H9 (cell line): ENCODE results near the gene IL1RN. TPM values are rescaled to one million over a fixed set of nuclear protein-coding genes. Genes with fewer than 3 reads are reported as not detected.

Source experiments
- DNase-seq: peaks from one replicate; pipeline ENCODE4 v3.0.0-alpha.2; 2017
- H2AFZ ChIP-seq: one replicate; pipeline ENCODE4 v1.6.1; 2013; ENCODE audit warnings: mild to moderate bottlenecking, low read length, control low read depth, moderate library complexity
- H2AK5ac ChIP-seq: 2 replicates; pipeline ENCODE4 v1.6.1; 2013; ENCODE audit warnings: low read length, control low read depth, mixed read lengths; ENCODE audit not compliant: insufficient read length
- H2BK120ac ChIP-seq: one replicate; pipeline ENCODE4 v1.6.1; 2013; ENCODE audit warnings: low read depth, mild to moderate bottlenecking, low read length, control low read depth, inconsistent platforms; ENCODE audit not compliant: poor library complexity, severe bottlenecking
- H2BK12ac ChIP-seq: 2 replicates; pipeline ENCODE4 v1.6.1; 2013; ENCODE audit warnings: low read length, control low read depth, mixed read lengths, low read depth; ENCODE audit not compliant: insufficient read length
- H2BK15ac ChIP-seq: 2 replicates; pipeline ENCODE4 v1.6.1; 2013; ENCODE audit warnings: low read depth, low read length, control low read depth
- H2BK20ac ChIP-seq: one replicate; pipeline ENCODE4 v1.6.1; 2013; ENCODE audit warnings: low read depth, mild to moderate bottlenecking, low read length, control low read depth, inconsistent platforms; ENCODE audit not compliant: poor library complexity, severe bottlenecking
- H2BK5ac ChIP-seq: 2 replicates; pipeline ENCODE4 v1.6.1; 2013; ENCODE audit warnings: low read length, control low read depth, mixed read lengths; ENCODE audit not compliant: insufficient read length
- H3K14ac ChIP-seq: 2 replicates; pipeline ENCODE4 v1.6.1; 2013; ENCODE audit warnings: low read length, control low read depth; ENCODE audit not compliant: insufficient read depth
- H3K18ac ChIP-seq: 2 replicates; pipeline ENCODE4 v1.6.1; 2013; ENCODE audit warnings: low read depth, mild to moderate bottlenecking, mixed read lengths, low read length, control low read depth; ENCODE audit not compliant: insufficient read length
- H3K23ac ChIP-seq: 2 replicates; pipeline ENCODE4 v1.6.1; 2013; ENCODE audit warnings: low read length, control low read depth, mixed read lengths, low read depth; ENCODE audit not compliant: insufficient read length
- H3K23me2 ChIP-seq: 2 replicates; pipeline ENCODE4 v1.6.1; 2013; ENCODE audit warnings: low read depth, mild to moderate bottlenecking, mixed read lengths, low read length, control low read depth; ENCODE audit not compliant: insufficient read length, poor library complexity, severe bottlenecking
- H3K27ac ChIP-seq: 2 replicates; pipeline ENCODE4 v1.5.1; 2013; ENCODE audit warnings: low read length, control low read depth, mixed read lengths, low read depth; ENCODE audit not compliant: insufficient read length
- H3K27me3 ChIP-seq: 2 replicates; pipeline ENCODE4 v1.6.1; 2013; ENCODE audit warnings: low read length, control low read depth, inconsistent platforms; ENCODE audit not compliant: insufficient read depth
- H3K4ac ChIP-seq: 2 replicates; pipeline ENCODE4 v1.6.1; 2013; ENCODE audit warnings: low read depth, mild to moderate bottlenecking, control low read depth, inconsistent platforms, low read length, moderate library complexity
- H3K4me1 ChIP-seq: 2 replicates; pipeline ENCODE4 v1.6.1; 2013; ENCODE audit warnings: low read length, control low read depth, inconsistent platforms; ENCODE audit not compliant: insufficient read depth
- H3K4me2 ChIP-seq: 2 replicates; pipeline ENCODE4 v1.6.1; 2013; ENCODE audit warnings: low read length, control low read depth, mixed read lengths; ENCODE audit not compliant: insufficient read length, insufficient read depth
- H3K56ac ChIP-seq: 2 replicates; pipeline ENCODE4 v1.6.1; 2013; ENCODE audit warnings: low read depth, mild to moderate bottlenecking, mixed read lengths, low read length, control low read depth; ENCODE audit not compliant: insufficient read length
- H3K79me1 ChIP-seq: 2 replicates; pipeline ENCODE4 v1.6.1; 2013; ENCODE audit warnings: low read depth, mild to moderate bottlenecking, moderate library complexity, low read length, control low read depth, inconsistent platforms; ENCODE audit not compliant: insufficient read depth, poor library complexity, severe bottlenecking
- H3K79me2 ChIP-seq: 2 replicates; pipeline ENCODE4 v1.6.1; 2013; ENCODE audit warnings: low read length, control low read depth, inconsistent platforms; ENCODE audit not compliant: insufficient read depth
- H3K9ac ChIP-seq: 2 replicates; pipeline ENCODE4 v1.6.1; 2013; ENCODE audit warnings: low read length, control low read depth, mixed read lengths; ENCODE audit not compliant: insufficient read length; ENCODE audit errors: extremely low read depth
- H3K9me3 ChIP-seq: one replicate; pipeline ENCODE4 v1.6.1; 2013; ENCODE audit warnings: low read depth, low read length, inconsistent platforms; ENCODE audit not compliant: control insufficient read depth
- H3T11ph ChIP-seq: one replicate; pipeline ENCODE4 v1.6.1; 2013; ENCODE audit warnings: mild to moderate bottlenecking, low read length, control low read depth, inconsistent platforms
- H4K20me1 ChIP-seq: one replicate; pipeline ENCODE4 v1.6.1; 2013; ENCODE audit not compliant: control insufficient read depth, insufficient read length, insufficient read depth
- H4K5ac ChIP-seq: 2 replicates; pipeline ENCODE4 v1.6.1; 2013; ENCODE audit warnings: low read depth, mild to moderate bottlenecking, mixed read lengths, low read length, control low read depth; ENCODE audit not compliant: insufficient read length
- H4K8ac ChIP-seq: replicated peaks from 2 replicates; pipeline ENCODE4 v1.6.1; 2013; ENCODE audit warnings: low read length, control low read depth, mixed read lengths, low read depth; ENCODE audit not compliant: insufficient read length
- H4K91ac ChIP-seq: 2 replicates; pipeline ENCODE4 v1.6.1; 2013; ENCODE audit warnings: low read depth, mild to moderate bottlenecking, moderate library complexity, mixed read lengths, low read length, control low read depth; ENCODE audit not compliant: insufficient read length
- H3K27ac Mint-ChIP-seq, 3 experiments: 2 replicates in 2 of 3; 3 replicates in 1 of 3; pipeline ENCODE4 v1.8.0; 2020 to 2021; ENCODE audit warnings: mixed read lengths in 3 of 3, mild to moderate bottlenecking in 1 of 3, moderate library complexity in 1 of 3
- H3K27me3 Mint-ChIP-seq: 2 replicates; pipeline ENCODE4 v1.8.0; 2021; ENCODE audit warnings: low read depth, mild to moderate bottlenecking, moderate library complexity, mixed read lengths
- H3K36me3 Mint-ChIP-seq, 3 experiments: 2 replicates in 2 of 3; 3 replicates in 1 of 3; pipeline ENCODE4 v1.8.0; 2020 to 2021; ENCODE audit warnings: low read depth in 3 of 3, mixed read lengths in 3 of 3; ENCODE audit not compliant: insufficient read depth in 1 of 3
- H3K4me1 Mint-ChIP-seq, 2 experiments: 2 replicates each; pipeline ENCODE4 v1.8.0; 2020; ENCODE audit warnings: mixed read lengths in 2 of 2
- H3K4me3 Mint-ChIP-seq, 2 experiments: 2 replicates in 1 of 2; 3 replicates in 1 of 2; pipeline ENCODE4 v1.8.0; 2020 to 2021; ENCODE audit warnings: mild to moderate bottlenecking in 2 of 2, mixed read lengths in 2 of 2, moderate library complexity in 1 of 2
- H3K9me3 Mint-ChIP-seq, 2 experiments: 2 replicates in 1 of 2; 3 replicates in 1 of 2; pipeline ENCODE4 v1.8.0; 2020; ENCODE audit warnings: mild to moderate bottlenecking in 2 of 2, mixed read lengths in 2 of 2, moderate library complexity in 1 of 2
- CTCF ChIP-seq: fragments of 200-600 bp; sonication (generic); conservative IDR thresholded peaks from 3 replicates; pipeline ENCODE4 v1.8.0; 2021; ENCODE audit warnings: antibody characterized with exemption, mild to moderate bottlenecking
- WGBS: extraction: QIAGEN DNeasy Blood & Tissue Kit; methylation state at CpG from one replicate; pipeline ENCODE4 v1.1.7; 2013; ENCODE audit warnings: missing lambda C conversion rate, low lambda C conversion rate, mixed read lengths; ENCODE audit not compliant: insufficient read length; ENCODE audit errors: extremely low coverage; 5-methylcytosine and 5-hydroxymethylcytosine counted together
- total RNA-seq: library from RNA; stranded (reverse); gene quantifications from 2 replicates; pipeline ENCODE4 v1.2.1, GENCODE V29; 2021

Gene IL1RN
- total RNA-seq, 1 experiment from 2014 or later: not detected

GRCh38 chr2:113131352-113132185 is 4.2 kb downstream of the IL1RN start:
- Histone ChIP-seq H3T11ph (no peak overlapping the region), H3K79me1 (no peaks in the 10 kb centered on the region), H4K20me1 (no peaks in the 10 kb centered on the region), H2BK12ac (no peak overlapping the region), H3K27ac (no peak overlapping the region), H2BK120ac (no peak overlapping the region), H3K27me3 (no peaks in the 10 kb centered on the region), H4K5ac (no peak overlapping the region), H4K8ac (no peak overlapping the region), H2AK5ac (no peak overlapping the region), H3K4me2 (no peak overlapping the region), H3K4me1 (no peaks in the 10 kb centered on the region), H2BK20ac (no peak overlapping the region), H3K23ac (no peak overlapping the region), H2BK15ac (no peak overlapping the region), H4K91ac (no peak overlapping the region), H3K4ac (no peak overlapping the region), H2BK5ac (no peak overlapping the region), H3K14ac (no peak overlapping the region), H3K18ac (no peak overlapping the region), H3K9me3 (no peaks in the 10 kb centered on the region), H3K23me2 (no peaks in the 10 kb centered on the region), H3K56ac (no peak overlapping the region), H3K9ac (no peak overlapping the region), H3K79me2 (no peaks in the 10 kb centered on the region), H2AFZ (no peak overlapping the region)
- no peak for DNase-seq
- Mint-ChIP-seq H3K27ac (no peak overlapping the region), H3K9me3 (no peaks in the 10 kb centered on the region), H3K36me3 (no peaks in the 10 kb centered on the region), H3K27me3 (no peaks in the 10 kb centered on the region; the same call in 1 of the 2 replicates), H3K4me1 (no peaks in the 10 kb centered on the region), H3K4me3 (no peak overlapping the region)
- TF ChIP-seq CTCF: no peak
- WGBS: no CpG with 5 or more reads among the region's 7 CpGs
